GM12878 (cell line): ENCODE measurements around the gene MAML3. TPM values are rescaled to one million over a fixed set of nuclear protein-coding genes. Genes with fewer than 3 reads are reported as not detected.

ENCODE experiments used
- ATAC-seq: fragments of 200-7000 bp; cut with Tn5 transposase; 3 replicates; pipeline ENCODE4 v1.9.1; 2020; ENCODE audit warnings: mild to moderate bottlenecking, moderate library complexity
- BruUV-seq: library from RNA; stranded (reverse); fragments of 400-500 nt; replicated peaks from 2 replicates; lab custom pipeline; 2021; lab: Mats Ljungman, UMichigan
- CTCF ChIA-PET: fragments of 300-600 bp; sonication (Branson Sonifier 250); formaldehyde crosslinking; extraction: SDS; loops from one replicate; lab custom pipeline; 2021; ENCODE audit warnings: inconsistent platforms; lab: Yijun Ruan, JAX
- POLR2A ChIA-PET: fragments of 350-600 bp; formaldehyde crosslinking; extraction: SDS; loops from one replicate; lab custom pipeline; 2021; ENCODE audit warnings: inconsistent platforms; lab: Charles Lee
- RAD21 ChIA-PET: fragments of 300-600 bp; sonication (Branson Sonifier 250); formaldehyde crosslinking; loops from one replicate; lab custom pipeline; 2023; ENCODE audit warnings: antibody characterized with exemption; ENCODE audit not compliant: unreplicated experiment; lab: Charles Lee
- SMC1A ChIA-PET: fragments of 300-600 bp; sonication (Branson Sonifier 250); formaldehyde crosslinking; loops from one replicate; lab custom pipeline; 2023; ENCODE audit not compliant: unreplicated experiment, uncharacterized antibody; lab: Charles Lee
- DNase-seq: peaks from one replicate; pipeline ENCODE4 v3.0.0-alpha.2; 2011; ENCODE audit warnings: low read depth, low spot score
- FAIRE-seq: peaks from 3 replicates; lab custom pipeline; 2011; peaks lifted over from hg19 to GRCh38; lab: Jason Lieb, UNC
- H2AFZ ChIP-seq: 2 replicates; pipeline ENCODE4 v1.6.0; 2011; ENCODE audit warnings: low read depth, low read length, control low read depth; ENCODE audit not compliant: control insufficient read depth
- H3K27ac ChIP-seq: 2 replicates; pipeline ENCODE4 v1.5.1; 2011; ENCODE audit warnings: control low read depth; ENCODE audit not compliant: control insufficient read depth, insufficient read depth
- H3K27me3 ChIP-seq, 2 experiments: replicated peaks in 1 of 2; 2 replicates each; pipeline versions ENCODE4 v1.6.0 to v1.6.1; 2011; ENCODE audit warnings: low read length in 1 of 2; ENCODE audit not compliant: control insufficient read depth in 2 of 2, insufficient read depth in 2 of 2
- H3K36me3 ChIP-seq, 2 experiments: 2 replicates each; pipeline ENCODE4 v1.5.1; 2011; ENCODE audit warnings: low read length in 1 of 2; ENCODE audit not compliant: control insufficient read depth in 2 of 2, insufficient read depth in 2 of 2
- H3K4me1 ChIP-seq: 2 replicates; pipeline ENCODE4 v1.6.1; 2011; ENCODE audit warnings: mild to moderate bottlenecking, low read length, moderate library complexity, mixed read lengths; ENCODE audit not compliant: control insufficient read depth, insufficient read depth
- H3K4me2 ChIP-seq: 2 replicates; pipeline ENCODE4 v1.6.0; 2011; ENCODE audit warnings: control low read depth; ENCODE audit not compliant: control insufficient read depth, insufficient read depth
- H3K4me3 ChIP-seq: fragments of 200-600 bp; sonication (generic); 2 replicates; pipeline ENCODE4 v1.5.1; 2016
- H3K79me2 ChIP-seq: 2 replicates; pipeline ENCODE4 v1.6.0; 2011; ENCODE audit warnings: low read length; ENCODE audit not compliant: control insufficient read depth, insufficient read depth
- H3K9ac ChIP-seq: 2 replicates; pipeline ENCODE4 v1.8.0; 2011; ENCODE audit warnings: low read length, control low read depth, mixed read lengths; ENCODE audit not compliant: control insufficient read depth, insufficient read depth
- H3K9me3 ChIP-seq: replicated peaks from 3 replicates; pipeline ENCODE4 v1.5.1; 2011; ENCODE audit warnings: mild to moderate bottlenecking, low read length; ENCODE audit not compliant: control insufficient read depth, insufficient read depth
- H4K20me1 ChIP-seq: 2 replicates; pipeline ENCODE4 v1.6.0; 2011; ENCODE audit not compliant: control insufficient read depth, insufficient read depth
- CEBPB ChIP-seq, 2 experiments: fragments of 150-350 bp in 1 of 2; IDR thresholded peaks; 2 replicates each; pipeline ENCODE4 v1.6.1; 2012 to 2014; ENCODE audit warnings: low read depth in 2 of 2, low read length in 2 of 2, borderline replicate concordance in 1 of 2, inconsistent platforms in 1 of 2
- EED ChIP-seq: sonication (generic); IDR thresholded peaks from 2 replicates; pipeline ENCODE4 v1.6.1; 2016; ENCODE audit warnings: antibody characterized with exemption, low read depth
- IKZF2 ChIP-seq, 2 experiments: fragments of 450-650 bp; IDR thresholded peaks; 2 replicates each; pipeline ENCODE4 v1.6.1; 2017; ENCODE audit warnings: mild to moderate bottlenecking in 2 of 2, moderate library complexity in 2 of 2
- KDM1A ChIP-seq: fragments of 200-600 bp; sonication (generic); IDR thresholded peaks from 2 replicates; pipeline ENCODE4 v1.6.1; 2016; ENCODE audit warnings: borderline replicate concordance
- NFIC ChIP-seq: IDR thresholded peaks from 2 replicates; pipeline ENCODE4 v1.6.1; 2012; ENCODE audit warnings: low read depth, mild to moderate bottlenecking, inconsistent platforms, low read length, moderate library complexity
- NKRF ChIP-seq: fragments of 450-650 bp; conservative IDR thresholded peaks from 2 replicates; pipeline ENCODE4 v1.6.1; 2017; ENCODE audit warnings: mild to moderate bottlenecking, moderate library complexity
- NR2C1 ChIP-seq: fragments of 450-650 bp; IDR thresholded peaks from 2 replicates; pipeline ENCODE4 v1.6.1; 2017; ENCODE audit warnings: antibody characterized with exemption, mild to moderate bottlenecking, moderate library complexity
- RUNX3 ChIP-seq: IDR thresholded peaks from 2 replicates; pipeline ENCODE4 v1.6.1; 2012; ENCODE audit warnings: low read length, inconsistent platforms
- SIX5 ChIP-seq: IDR thresholded peaks from 2 replicates; pipeline ENCODE4 v1.6.1; 2011; ENCODE audit warnings: mild to moderate bottlenecking, low read depth, low read length, moderate library complexity; ENCODE audit not compliant: severe bottlenecking
- SUPT20H ChIP-seq: IDR thresholded peaks from 2 replicates; pipeline ENCODE4 v1.6.1; 2011; ENCODE audit warnings: low read depth, mild to moderate bottlenecking, low read length, moderate library complexity, borderline replicate concordance; ENCODE audit not compliant: control insufficient read depth
- USF2 ChIP-seq: IDR thresholded peaks from 2 replicates; pipeline ENCODE4 v1.6.1; 2011; ENCODE audit warnings: low read depth, low read length, improper control_type of control experiment, borderline replicate concordance
- ZNF217 ChIP-seq: fragments of 450-650 bp; IDR thresholded peaks from 2 replicates; pipeline ENCODE4 v1.6.1; 2017; ENCODE audit warnings: antibody characterized with exemption, mild to moderate bottlenecking
- ZSCAN29 ChIP-seq: fragments of 450-650 bp; IDR thresholded peaks from 2 replicates; pipeline ENCODE4 v1.6.1; 2017; ENCODE audit warnings: mild to moderate bottlenecking, moderate library complexity
- WGBS: methylation state at CpG from one replicate; pipeline ENCODE4 v1.1.6; 2016; ENCODE audit warnings: low lambda C conversion rate; ENCODE audit not compliant: insufficient replicate concordance, insufficient coverage; ENCODE audit errors: missing lambda C conversion rate; 5-methylcytosine and 5-hydroxymethylcytosine counted together
- in situ Hi-C: fragments of 300-500 bp; cut with MboI; formaldehyde crosslinking; loops from 9 replicates; pipeline ENCODE4 v1.14.3; 2018; ENCODE audit warnings: mixed read lengths
- intact Hi-C: fragments of 100-400 bp; cut with micrococcal nuclease; formaldehyde crosslinking; loops from one replicate; pipeline ENCODE4 v1.14.2; 2022; ENCODE audit not compliant: unreplicated experiment
- polyA plus RNA-seq, 11 experiments: library from polyadenylated mRNA; depleted of rRNA in 4 of 11; unstranded in 6 of 11; stranded (reverse) in 5 of 11; fragments of >200 nt; fragmentation: Nextera tagmentation in 4 of 11; fragmentation: Illumina TruSeq in 1 of 11; extraction: Ambion mirVana in 4 of 11; extraction: Trizol in 1 of 11; gene quantifications; 1 replicate in 1 of 11; 2 replicates in 10 of 11; pipeline versions ENCODE4 v1.2.1 to v1.2.3, GENCODE V29; 2011 to 2016; ENCODE audit warnings: inconsistent platforms in 2 of 11, missing spikeins in 2 of 11, low read depth in 1 of 11
- total RNA-seq, 4 experiments: library from RNA; depleted of rRNA in 3 of 4; stranded (reverse); fragments of >200 nt in 3 of 4; fragmentation: Illumina TruSeq in 1 of 4; extraction: Trizol in 1 of 4; gene quantifications; 2 replicates each; pipeline versions ENCODE4 v1.2.1 to v1.2.3, GENCODE V29; 2013 to 2021

Gene MAML3
- total and polyA plus RNA-seq, 10 of the 15 experiments (the other 5 are each of a cell fraction or from before 2014, with no cell fraction given): under 0.01 to 0.53 (median 0.06) TPM; not detected in 2

DNA sequence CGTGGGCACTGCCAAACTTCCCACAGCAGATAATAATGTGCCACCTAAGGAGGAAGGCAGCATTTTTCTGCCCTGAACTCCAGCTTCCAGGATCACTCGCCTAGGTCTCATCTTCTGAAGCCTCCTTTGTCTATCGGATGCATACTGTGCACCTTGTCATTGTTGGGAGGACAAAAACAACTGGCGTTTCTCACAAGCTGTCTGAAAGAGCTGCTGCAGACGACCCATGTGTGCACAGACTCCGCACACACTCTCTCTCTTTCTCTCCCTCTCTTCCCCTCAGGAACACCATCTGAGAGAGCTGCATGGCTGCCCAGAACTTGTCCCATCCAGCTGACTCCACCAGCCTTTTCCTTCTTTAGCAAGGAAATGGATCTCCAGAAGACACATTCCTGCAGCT lies 83.0 kb downstream of the MAML3 start:
- no peak for FAIRE-seq
- H3K9me3 ChIP-seq: no peaks in the 10 kb centered on the region
- in situ Hi-C loops (no loop called here), intact Hi-C loops (no loop called here)
- no peak overlapping the region for H3K27ac ChIP-seq
- peaks cover 5% of the 10 kb centered on the region; the same call in 1 of the 2 replicates for H3K4me1 ChIP-seq
- H4K20me1 ChIP-seq: no peaks in the 10 kb centered on the region; the same call in 1 of the 2 replicates
- no peak for DNase-seq
- H3K4me3 ChIP-seq: no peak overlapping the region
- H2AFZ ChIP-seq: no peak overlapping the region
- ChIA-PET SMC1A (interaction anchor here (1.0 kb wide), 1 partner anchor 8 kb away, joined by 4 read pairs; no protein-coding TSS in a partner anchor), POLR2A (no interaction called here), RAD21 (no interaction called here), CTCF (interaction anchor here (3.1 kb wide), 1 partner anchor 19 kb away, joined by 12 read pairs; no protein-coding TSS in a partner anchor)
- no peaks in the 10 kb centered on the region for H3K79me2 ChIP-seq
- no peak for ATAC-seq
- TF ChIP-seq SIX5 (no peak), IKZF2 (IDR thresholded peaks at IDR 0.05) (no peak), NR2C1 (no peak), NFIC (no peak), ZNF217 (no peak), USF2 (no peak), KDM1A (no peak), ZSCAN29 (no peak), EED (no peak), SUPT20H (no peak), CEBPB (IDR thresholded peaks at IDR 0.05; ENCODE audit: borderline replicate concordance in 1 of 2, low read depth in 2 of 2, low read length in 2 of 2) (no peak), NKRF (no peak), RUNX3 (no peak)
- H3K36me3 ChIP-seq: no peaks in the 10 kb centered on the region
- 32% methylated on average over 6 of the region's 6 CpGs for WGBS
- H3K27me3 ChIP-seq: peaks cover 0 to 4% of the 10 kb centered on the region in 2 experiments; a peak in 2 of 4 replicates
- BruUV-seq: no TSS peak
- no peak overlapping the region for H3K9ac ChIP-seq
- H3K4me2 ChIP-seq: no peak overlapping the region
